ENCODE data around the gene NEK8. TPM values are rescaled to one million over a fixed set of nuclear protein-coding genes. Genes with fewer than 3 reads are reported as not detected.

NEK8 gene
- total and polyA plus RNA-seq, 9 of the 15 experiments (the other 6 are each of a cell fraction or from before 2014, with no cell fraction given) = 0.98 to 16.6 (median 4.6) TPM

GRCh38 chr17:28744104-28744971, 15.8 kb downstream of the NEK8 start (continued):
- TF ChIP-seq ETS2 (tag; IDR thresholded peaks at IDR 0.05; ENCODE audit: borderline replicate concordance, poor library complexity, severe bottlenecking) (no peak), PKNOX1 (IDR thresholded peaks at IDR 0.05) (no peak), GMEB1 (CRISPR knock-in tag; IDR thresholded peaks at IDR 0.05) (0 out of 2 replicates have a peak, but pooled peaks have one; percentile 2), RBFOX2 (IDR thresholded peaks at IDR 0.05; ENCODE audit: low read depth, low read length) (peak; percentile 19; the same call in 1 of the 2 replicates), ZNF143 (CRISPR knock-in tag; IDR thresholded peaks at IDR 0.05) (peak; percentile 42; the same call in 1 of the 2 replicates), JUND (IDR thresholded peaks at IDR 0.05; ENCODE audit: borderline replicate concordance, low read depth, low read length) (peak; percentile 70), JUND (tag; IDR thresholded peaks at IDR 0.05; ENCODE audit: borderline replicate concordance, low read depth, low read length) (peak; percentile 63; the same call in 1 of the 3 replicates), ZNF511 (CRISPR knock-in tag; IDR thresholded peaks at IDR 0.05) (peak; percentile 95), ZNF445 (CRISPR knock-in tag; IDR thresholded peaks at IDR 0.05; ENCODE audit: low read depth) (no peak), SMAD2 (IDR thresholded peaks at IDR 0.05; ENCODE audit: low read depth, low read length) (no peak), MAZ (CRISPR knock-in tag; conservative IDR thresholded peaks at IDR 0.05 in 1 of 2, IDR thresholded peaks at IDR 0.05 in 1 of 2) (peak; percentile 98 to 100), TEAD4 (IDR thresholded peaks at IDR 0.05; ENCODE audit: low read length) (peak; percentile 87), TEAD4 (CRISPR knock-in tag; IDR thresholded peaks at IDR 0.05; ENCODE audit: borderline replicate concordance) (peak; percentile 98), GABPA (tag; conservative IDR thresholded peaks at IDR 0.05; ENCODE audit: low read depth) (peak; percentile 7), ATF1 (CRISPR knock-in tag; IDR thresholded peaks at IDR 0.05) (peak; percentile 91), ATF1 (tag; IDR thresholded peaks at IDR 0.05) (peak; percentile 98), MXD1 (CRISPR knock-in tag; IDR thresholded peaks at IDR 0.05; ENCODE audit: borderline replicate concordance, poor library complexity, severe bottlenecking) (peak; percentile 67), KAT7 (CRISPR knock-in tag; IDR thresholded peaks at IDR 0.05; ENCODE audit: borderline replicate concordance) (peak; percentile 62; the same call in 1 of the 2 replicates), HDAC1 (IDR thresholded peaks at IDR 0.05) (peak in 1 of 2 experiments; percentile 66; a peak in 1 of 4 replicates), FOXP1 (CRISPR knock-in tag; IDR thresholded peaks at IDR 0.05) (peak; percentile 96), ZNF436 (CRISPR knock-in tag; IDR thresholded peaks at IDR 0.05) (peak; percentile 66; the same call in 1 of the 2 replicates), CHD1 (IDR thresholded peaks at IDR 0.05; ENCODE audit: low read length) (peak; percentile 97)

Measured in K562 (cell line).